ENCODE measurements around the gene WWOX. TPM values are rescaled to one million over a fixed set of nuclear protein-coding genes. Genes with fewer than 3 reads are reported as not detected.

The WWOX gene
- total RNA-seq, 4 donors from 2014 or later, result 12.9 to 53.5 (median 25.6) TPM

DNA sequence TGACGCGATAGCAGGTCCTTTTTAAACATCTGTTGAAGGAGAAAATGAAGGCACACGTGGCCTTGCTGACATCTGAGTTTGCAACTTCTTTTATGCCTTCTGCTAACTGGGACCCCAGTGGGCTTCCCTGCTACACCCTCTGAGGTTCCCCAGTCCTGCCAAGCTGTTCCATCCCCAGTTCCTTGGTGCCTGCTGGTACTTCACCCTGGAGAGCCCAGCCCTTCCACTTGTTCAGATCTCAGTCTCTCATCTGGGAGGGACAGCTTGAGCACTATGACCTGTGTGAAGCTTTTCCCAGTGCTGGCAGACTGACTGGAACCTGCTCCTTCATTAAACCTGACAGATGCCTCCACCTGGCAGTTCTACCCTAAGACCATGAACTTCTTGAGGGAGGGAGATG, 95.5 kb downstream of the WWOX start:
- H3K36me3 ChIP-seq, result no peaks in the 10 kb centered on the region
- TF ChIP-seq EP300 (IDR thresholded peaks at IDR 0.05), result no peak
- TF ChIP-seq POLR2A (IDR thresholded peaks at IDR 0.05), result no peak
- no peak for TF ChIP-seq POLR2AphosphoS5 (IDR thresholded peaks at IDR 0.05)
- TF ChIP-seq, protein P1, sequence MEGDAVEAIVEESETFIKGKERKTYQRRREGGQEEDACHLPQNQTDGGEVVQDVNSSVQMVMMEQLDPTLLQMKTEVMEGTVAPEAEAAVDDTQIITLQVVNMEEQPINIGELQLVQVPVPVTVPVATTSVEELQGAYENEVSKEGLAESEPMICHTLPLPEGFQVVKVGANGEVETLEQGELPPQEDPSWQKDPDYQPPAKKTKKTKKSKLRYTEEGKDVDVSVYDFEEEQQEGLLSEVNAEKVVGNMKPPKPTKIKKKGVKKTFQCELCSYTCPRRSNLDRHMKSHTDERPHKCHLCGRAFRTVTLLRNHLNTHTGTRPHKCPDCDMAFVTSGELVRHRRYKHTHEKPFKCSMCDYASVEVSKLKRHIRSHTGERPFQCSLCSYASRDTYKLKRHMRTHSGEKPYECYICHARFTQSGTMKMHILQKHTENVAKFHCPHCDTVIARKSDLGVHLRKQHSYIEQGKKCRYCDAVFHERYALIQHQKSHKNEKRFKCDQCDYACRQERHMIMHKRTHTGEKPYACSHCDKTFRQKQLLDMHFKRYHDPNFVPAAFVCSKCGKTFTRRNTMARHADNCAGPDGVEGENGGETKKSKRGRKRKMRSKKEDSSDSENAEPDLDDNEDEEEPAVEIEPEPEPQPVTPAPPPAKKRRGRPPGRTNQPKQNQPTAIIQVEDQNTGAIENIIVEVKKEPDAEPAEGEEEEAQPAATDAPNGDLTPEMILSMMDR (IDR thresholded peaks at IDR 0.05), result no peak
- H3K4me3 ChIP-seq, result no peak overlapping the region
- ATAC-seq, result no peak
- H3K9me3 ChIP-seq, result no peaks in the 10 kb centered on the region
- no peaks in the 10 kb centered on the region for H3K27me3 ChIP-seq
- H3K4me1 ChIP-seq, result no peaks in the 10 kb centered on the region
- no peak overlapping the region for H3K27ac ChIP-seq
- WGBS, 2 donors (ENCODE audit: low coverage in 1 of 2), result 80 to 94% methylated on average over 3 of the region's 3 CpGs

DNA sequence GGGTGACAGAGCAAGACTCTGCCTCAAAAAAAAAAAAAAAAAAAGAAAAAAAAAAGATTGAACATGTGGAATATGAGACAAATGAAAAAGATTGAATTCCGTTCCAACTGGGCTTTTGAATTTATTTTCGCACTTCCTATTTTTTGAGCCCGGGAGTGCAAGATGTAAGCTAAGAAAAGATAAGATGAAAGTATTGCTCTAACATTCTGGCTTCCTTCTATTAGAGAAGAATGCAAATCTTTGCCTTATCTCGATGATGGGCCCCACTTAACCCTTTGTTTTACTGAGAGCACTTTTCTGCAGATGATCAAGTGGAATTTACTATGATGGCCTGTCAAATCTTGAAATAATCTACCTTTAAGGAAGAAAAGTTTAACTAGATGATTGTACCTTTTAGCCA, 96.3 kb downstream of the WWOX start:
- Histone ChIP-seq H3K4me1 (no peaks in the 10 kb centered on the region), H3K9me3 (no peaks in the 10 kb centered on the region), H3K27me3 (no peaks in the 10 kb centered on the region), H3K4me3 (no peak overlapping the region), H3K27ac (no peak overlapping the region), H3K36me3 (no peaks in the 10 kb centered on the region)
- WGBS, 2 donors (ENCODE audit: low coverage in 1 of 2), result 63 to 77% methylated on average over 4 of the region's 4 CpGs
- no peak for ATAC-seq
- TF ChIP-seq, protein P1 (IDR thresholded peaks at IDR 0.05), result no peak
- TF ChIP-seq EP300 (IDR thresholded peaks at IDR 0.05), result no peak
- TF ChIP-seq POLR2A (IDR thresholded peaks at IDR 0.05), result no peak
- TF ChIP-seq POLR2AphosphoS5 (IDR thresholded peaks at IDR 0.05), result no peak

DNA sequence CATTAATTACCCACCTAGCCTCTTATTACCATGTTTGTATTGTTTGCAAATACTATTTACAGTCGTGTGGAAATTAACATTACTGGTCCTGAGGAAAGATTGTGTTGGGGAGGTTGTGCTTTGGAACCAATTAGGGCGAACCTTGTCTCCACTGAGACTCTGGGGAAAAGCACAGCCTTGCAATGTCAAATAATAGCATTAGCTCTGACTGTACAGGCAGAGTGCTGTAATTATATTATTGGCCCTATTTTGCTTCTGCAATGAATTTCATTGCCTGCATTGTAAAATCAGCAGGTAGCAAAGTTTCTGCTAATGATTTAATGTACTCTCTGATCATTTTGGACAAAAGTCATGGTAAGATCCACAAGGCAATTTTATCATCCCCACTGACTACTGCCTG, 97.0 kb downstream of the WWOX start:
- Histone ChIP-seq H3K9me3 (no peaks in the 10 kb centered on the region), H3K4me1 (no peaks in the 10 kb centered on the region), H3K27me3 (no peaks in the 10 kb centered on the region), H3K27ac (no peak overlapping the region), H3K36me3 (no peaks in the 10 kb centered on the region), H3K4me3 (no peak overlapping the region)
- no peak for TF ChIP-seq POLR2A (IDR thresholded peaks at IDR 0.05)
- TF ChIP-seq POLR2AphosphoS5 (IDR thresholded peaks at IDR 0.05), result no peak
- no peak for TF ChIP-seq EP300 (IDR thresholded peaks at IDR 0.05)
- WGBS, 2 donors (ENCODE audit: low coverage in 1 of 2), result 53 to 62% methylated on average over 2 of the region's 2 CpGs
- ATAC-seq, result no peak

DNA sequence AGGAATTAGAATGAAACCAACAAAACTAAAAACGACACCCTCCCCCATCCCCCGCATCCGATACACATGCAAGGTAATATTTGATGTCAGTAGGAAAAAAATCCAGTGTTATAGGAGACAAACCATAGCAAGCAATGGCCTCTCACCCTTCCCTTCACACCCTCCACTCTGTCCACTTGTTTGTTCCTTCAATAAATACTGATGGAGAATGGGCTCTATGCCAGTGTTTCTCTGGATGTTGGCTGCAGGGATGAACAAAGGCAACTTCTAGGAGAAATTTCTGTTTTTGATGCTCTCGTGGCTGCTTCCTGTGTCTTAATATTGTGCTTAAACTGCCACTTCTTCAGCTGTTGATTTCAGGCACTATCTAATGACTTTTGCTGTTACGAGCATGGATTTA, 98.8 kb downstream of the WWOX start:
- no peaks in the 10 kb centered on the region for H3K4me1 ChIP-seq
- WGBS, 2 donors (ENCODE audit: low coverage in 1 of 2), result 83 to 84% methylated on average over 5 of the region's 5 CpGs
- no peak overlapping the region for H3K27ac ChIP-seq
- no peaks in the 10 kb centered on the region for H3K9me3 ChIP-seq
- H3K36me3 ChIP-seq, result no peaks in the 10 kb centered on the region
- H3K27me3 ChIP-seq, result no peaks in the 10 kb centered on the region
- H3K4me3 ChIP-seq, result no peak overlapping the region
- TF ChIP-seq POLR2AphosphoS5 (IDR thresholded peaks at IDR 0.05), result no peak
- no peak for TF ChIP-seq POLR2A (IDR thresholded peaks at IDR 0.05)
- TF ChIP-seq, protein P1 (IDR thresholded peaks at IDR 0.05), result no peak
- no peak for TF ChIP-seq EP300 (IDR thresholded peaks at IDR 0.05)
- ATAC-seq, result no peak

DNA sequence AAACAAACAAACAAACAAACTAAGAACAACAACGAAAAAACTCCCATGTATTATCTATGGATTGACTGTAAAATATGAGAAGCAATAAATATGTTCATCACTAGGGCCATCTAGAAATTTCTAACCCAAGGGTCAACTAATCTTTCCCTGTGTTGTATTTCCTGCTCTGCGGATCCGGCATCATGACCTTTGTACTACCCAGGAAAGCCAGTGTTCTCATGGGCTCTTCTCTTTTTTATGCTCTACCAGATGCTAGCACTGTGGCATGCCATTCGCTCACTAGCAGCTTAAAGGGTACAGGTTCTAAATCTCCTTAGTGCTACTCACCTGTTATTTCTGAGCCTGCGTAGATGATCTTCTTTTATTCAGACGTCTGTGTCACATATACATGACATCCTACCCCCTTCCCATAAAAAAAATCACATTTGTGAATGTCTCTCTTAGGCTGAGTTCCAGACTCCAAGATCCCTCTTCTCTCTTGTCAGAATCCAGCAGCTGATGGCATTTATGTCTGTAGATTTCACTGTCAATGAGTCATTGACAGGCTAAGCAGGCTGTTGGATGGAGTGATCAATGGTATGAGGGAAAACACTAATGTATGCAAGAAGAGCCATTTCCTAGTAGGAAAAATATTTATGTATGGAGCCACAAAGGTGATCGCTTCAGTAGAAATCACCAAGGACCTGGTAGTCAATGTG, 100.0 kb downstream of the WWOX start:
- WGBS, 2 donors (ENCODE audit: low coverage in 1 of 2), result 89 to 94% methylated on average over 5 to 6 of the region's 7 CpGs
- TF ChIP-seq POLR2AphosphoS5 (IDR thresholded peaks at IDR 0.05), result no peak
- TF ChIP-seq EP300 (IDR thresholded peaks at IDR 0.05), result no peak
- TF ChIP-seq, protein P1 (IDR thresholded peaks at IDR 0.05), result no peak
- TF ChIP-seq POLR2A (IDR thresholded peaks at IDR 0.05), result no peak
- no peaks in the 10 kb centered on the region for H3K4me1 ChIP-seq
- H3K27ac ChIP-seq, result no peak overlapping the region
- ATAC-seq, result no peak
- no peaks in the 10 kb centered on the region for H3K27me3 ChIP-seq
- no peaks in the 10 kb centered on the region for H3K9me3 ChIP-seq
- H3K4me3 ChIP-seq, result no peak overlapping the region
- no peaks in the 10 kb centered on the region for H3K36me3 ChIP-seq

Measured in gastroesophageal sphincter (tissue), 4 donors.